HS-5 (cell line): Measurements from ENCODE around the gene GPR176.

ENCODE experiments used
- DNase-seq: peaks from one replicate; pipeline ENCODE4 v3.0.0-alpha.2; 2012; ENCODE audit warnings: low read depth

The GPR176 gene, protein sequence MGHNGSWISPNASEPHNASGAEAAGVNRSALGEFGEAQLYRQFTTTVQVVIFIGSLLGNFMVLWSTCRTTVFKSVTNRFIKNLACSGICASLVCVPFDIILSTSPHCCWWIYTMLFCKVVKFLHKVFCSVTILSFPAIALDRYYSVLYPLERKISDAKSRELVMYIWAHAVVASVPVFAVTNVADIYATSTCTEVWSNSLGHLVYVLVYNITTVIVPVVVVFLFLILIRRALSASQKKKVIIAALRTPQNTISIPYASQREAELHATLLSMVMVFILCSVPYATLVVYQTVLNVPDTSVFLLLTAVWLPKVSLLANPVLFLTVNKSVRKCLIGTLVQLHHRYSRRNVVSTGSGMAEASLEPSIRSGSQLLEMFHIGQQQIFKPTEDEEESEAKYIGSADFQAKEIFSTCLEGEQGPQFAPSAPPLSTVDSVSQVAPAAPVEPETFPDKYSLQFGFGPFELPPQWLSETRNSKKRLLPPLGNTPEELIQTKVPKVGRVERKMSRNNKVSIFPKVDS

DNA sequence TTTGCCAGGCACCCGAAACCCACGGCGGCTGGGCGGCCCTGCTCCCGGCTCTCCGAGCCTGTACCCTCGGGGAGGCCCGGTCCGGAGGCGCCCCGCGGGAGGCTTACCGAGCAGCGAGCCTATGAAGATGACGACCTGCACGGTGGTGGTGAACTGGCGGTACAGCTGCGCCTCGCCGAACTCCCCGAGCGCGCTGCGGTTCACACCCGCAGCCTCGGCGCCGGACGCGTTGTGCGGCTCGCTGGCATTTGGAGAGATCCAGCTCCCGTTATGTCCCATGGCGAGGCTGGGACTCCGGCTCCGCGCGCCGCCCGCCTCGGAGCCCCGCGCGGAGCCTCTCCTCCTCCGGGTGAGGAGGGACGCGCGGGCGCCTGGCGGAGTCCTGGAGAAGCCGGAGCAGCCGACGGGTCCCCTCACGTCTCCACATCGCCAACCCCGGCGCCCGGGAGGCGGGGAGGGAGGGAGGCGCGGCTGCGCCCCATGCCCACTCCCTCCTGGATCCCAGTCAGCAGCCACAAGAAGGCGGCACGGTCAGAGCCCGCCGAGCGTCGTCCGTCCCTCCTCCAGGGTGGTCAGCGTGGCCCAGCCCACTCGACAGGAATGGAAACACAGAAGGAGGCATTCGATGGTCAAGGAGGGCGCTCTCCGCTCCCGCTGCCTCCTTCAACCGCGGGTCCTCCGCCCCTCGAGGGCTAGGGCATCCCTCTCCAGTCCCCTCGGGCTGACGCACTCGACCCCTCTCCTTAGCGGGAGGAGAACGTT, at the start of gene GPR176:
Gene GPR176 (minus strand): TSS at position 519 of the 762 bp plus-strand sequence. CDS start 240 bp downstream, at position 279.
- no peak for DNase-seq

DNA sequence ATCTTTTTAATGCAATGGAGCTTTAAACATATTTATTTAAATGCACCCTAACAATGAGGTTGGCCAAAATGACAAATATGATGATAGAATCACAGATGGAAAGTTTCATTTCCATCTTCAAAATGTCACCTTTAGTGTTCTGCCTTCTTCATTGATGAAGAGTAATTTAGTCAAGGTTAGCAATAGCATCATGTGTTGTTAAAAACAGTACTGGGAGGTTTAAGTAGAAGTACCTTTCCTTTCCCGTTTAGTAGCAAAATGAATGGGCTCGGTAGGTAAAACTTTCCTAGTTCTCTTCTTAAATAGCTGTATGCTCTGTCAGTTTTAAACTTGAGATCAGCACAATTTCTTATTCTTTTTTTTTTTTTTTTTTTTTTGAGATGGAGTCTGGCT, 48.9 kb upstream of the GPR176 start:
- DNase-seq, result no peak

DNA sequence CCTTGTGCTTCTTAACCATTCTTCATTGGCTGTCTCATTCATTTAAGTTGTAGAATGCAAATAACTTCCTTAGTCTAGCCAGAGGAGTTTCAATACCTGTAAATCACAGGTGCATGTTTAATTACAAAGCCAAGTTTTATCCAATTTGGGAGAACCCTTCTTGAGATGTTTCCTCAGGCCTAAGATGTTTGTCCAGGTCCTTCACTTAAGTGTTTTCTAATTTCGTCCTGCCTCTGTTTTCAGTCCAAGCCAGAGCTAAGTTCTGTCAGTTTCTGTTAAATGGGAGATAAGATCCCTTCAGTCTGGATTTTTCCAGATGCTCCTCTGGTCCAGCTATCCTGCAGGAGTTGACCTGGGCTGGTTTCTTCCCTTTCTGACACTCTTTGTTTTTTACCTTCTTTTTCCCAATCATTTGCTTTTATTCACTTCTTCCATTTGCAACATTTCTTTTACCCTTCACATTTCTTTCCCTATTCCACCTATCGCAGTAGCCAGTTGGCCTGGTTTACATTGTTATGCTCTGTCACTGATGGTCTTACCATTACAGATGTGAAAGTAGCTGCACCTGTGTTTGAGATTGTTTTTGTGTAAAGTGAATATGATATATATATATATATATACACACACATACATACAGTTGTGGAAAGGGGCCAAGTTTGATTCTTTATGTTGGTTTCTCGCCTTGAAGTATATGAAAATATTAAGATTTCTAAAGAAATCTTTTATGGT, 48.4 kb upstream of the GPR176 start:
- no peak for DNase-seq

DNA sequence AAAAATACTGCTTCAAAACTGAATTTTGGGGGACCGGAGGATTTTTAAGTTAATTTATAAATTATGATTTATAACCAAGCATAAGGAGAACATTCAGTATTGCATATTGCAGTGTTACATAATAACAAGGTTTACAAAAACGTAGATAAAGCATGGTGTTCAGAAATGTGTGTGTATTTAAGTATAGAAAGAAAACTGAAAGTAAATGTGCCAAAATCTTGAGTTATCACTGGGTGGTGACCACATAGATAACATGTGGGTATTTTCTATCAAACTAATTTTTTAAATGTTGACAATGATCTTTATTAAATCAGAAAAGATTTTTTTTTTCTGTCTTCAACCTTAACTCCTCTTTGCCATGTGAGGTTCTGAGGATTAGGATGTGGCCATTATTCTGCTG, 46.5 kb upstream of the GPR176 start:
- DNase-seq, result no peak

DNA sequence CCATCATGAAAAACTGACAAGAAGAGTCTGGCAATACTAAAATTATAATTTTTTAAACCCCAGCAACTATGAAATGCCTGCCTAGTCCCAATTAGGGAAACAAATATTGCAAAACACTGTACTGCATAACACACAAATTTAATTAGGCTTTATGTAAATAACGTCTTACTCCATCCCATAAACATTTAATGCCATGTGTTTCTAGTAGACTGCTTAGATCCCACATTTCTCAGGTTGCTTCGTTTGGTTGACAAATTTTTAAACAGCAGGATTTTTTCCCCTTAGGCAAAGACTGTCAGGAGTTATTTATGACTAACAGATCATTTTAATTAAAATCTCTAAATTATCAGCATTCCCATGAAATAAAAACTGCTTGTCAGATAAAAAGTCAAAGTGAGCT, 43.7 kb upstream of the GPR176 start:
- no peak for DNase-seq

DNA sequence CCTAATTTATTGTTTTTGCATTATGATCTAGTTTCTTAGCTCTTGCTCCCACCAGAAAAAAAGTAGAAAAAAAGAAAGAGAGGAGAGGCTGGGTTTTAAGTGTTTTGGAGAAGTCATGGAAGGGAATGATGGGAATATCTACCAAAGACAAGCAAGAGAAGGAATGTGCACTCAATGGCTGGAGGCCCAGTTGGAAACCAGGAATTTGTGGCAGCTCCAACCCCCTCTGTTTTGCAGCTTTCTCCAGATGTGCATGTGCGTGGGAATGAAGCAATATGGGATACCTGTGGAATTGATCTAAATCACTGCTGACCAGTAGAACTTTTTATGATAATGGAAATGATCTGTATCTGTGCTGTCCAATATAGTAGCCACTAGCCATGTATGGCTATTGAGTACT, 41.0 kb upstream of the GPR176 start:
- no peak for DNase-seq

DNA sequence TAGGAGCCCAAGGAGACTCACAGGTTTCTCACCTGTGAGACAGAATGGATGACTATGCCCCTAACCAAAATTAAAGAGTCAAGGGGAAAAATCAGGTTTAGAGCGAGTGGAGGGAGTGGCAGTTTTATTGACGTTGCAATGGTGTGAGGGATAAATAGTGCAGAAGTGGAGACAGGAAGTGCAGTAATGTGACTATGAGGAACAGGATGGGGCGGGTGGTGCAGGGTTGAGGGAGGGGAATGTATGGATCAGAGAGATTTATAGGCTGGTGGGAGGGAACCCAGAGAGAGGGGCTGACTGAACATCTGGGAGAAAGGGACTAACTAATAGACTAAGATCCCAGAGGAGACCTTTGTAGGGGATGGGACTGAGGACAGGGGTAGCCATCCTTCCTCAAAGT, 40.3 kb upstream of the GPR176 start:
- no peak for DNase-seq

DNA sequence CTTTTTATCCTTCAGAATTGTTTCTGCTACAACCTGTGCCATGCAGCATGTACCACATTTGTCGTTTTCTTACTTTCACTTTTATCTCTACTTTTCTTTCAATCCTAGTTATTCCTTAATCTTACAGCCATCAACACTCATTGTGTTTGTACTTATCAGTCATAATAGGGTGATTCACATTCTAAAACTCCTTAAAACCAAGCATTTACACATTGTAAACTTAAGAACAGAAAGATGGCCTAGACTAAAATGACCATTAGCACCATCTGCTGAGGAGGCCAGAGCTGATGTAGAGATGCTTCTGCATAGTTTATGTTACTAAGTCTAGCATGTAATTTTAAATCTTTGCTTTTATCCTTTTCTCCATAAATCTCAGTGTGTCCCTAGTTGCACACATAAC, 39.3 kb upstream of the GPR176 start:
- no peak for DNase-seq

DNA sequence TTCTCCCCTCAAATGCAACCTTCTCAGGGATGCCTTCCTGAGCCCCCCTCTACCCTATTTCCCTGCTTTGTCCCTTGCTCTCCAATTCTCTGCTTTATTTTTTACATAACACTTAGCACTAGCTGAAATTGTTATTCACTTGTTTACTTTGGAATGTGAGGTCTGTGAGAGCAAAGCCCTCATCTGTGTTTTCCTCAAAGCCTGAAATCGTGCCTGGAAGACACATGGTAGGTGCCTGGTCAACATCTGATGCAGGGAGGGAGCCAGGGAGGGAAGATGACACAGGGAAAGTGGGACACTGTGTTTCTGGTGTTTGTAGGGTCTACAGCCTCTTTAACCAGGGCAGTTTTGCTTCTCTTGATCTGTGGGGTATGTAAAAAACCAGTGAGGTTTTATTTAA, 37.4 kb upstream of the GPR176 start:
- DNase-seq, result no peak

DNA sequence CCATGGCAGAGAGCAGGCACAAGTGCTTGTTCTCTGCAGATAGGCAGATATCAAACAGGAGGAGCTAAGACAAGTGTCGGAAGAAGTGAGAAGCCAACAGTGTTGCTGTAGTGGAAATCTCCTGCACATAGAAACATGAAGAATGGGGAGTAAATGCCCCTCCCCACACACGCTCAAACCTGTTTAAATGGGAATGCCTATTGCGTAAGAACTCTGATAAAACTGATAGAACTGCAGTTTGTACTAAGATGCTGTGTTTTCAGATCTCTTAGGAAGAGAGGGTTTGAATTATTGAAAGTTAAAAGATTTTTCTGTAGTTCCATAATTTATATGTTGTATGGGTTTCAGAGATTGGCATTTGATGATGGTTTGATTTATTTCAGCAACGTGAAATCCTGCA, 33.5 kb upstream of the GPR176 start:
- no peak for DNase-seq

DNA sequence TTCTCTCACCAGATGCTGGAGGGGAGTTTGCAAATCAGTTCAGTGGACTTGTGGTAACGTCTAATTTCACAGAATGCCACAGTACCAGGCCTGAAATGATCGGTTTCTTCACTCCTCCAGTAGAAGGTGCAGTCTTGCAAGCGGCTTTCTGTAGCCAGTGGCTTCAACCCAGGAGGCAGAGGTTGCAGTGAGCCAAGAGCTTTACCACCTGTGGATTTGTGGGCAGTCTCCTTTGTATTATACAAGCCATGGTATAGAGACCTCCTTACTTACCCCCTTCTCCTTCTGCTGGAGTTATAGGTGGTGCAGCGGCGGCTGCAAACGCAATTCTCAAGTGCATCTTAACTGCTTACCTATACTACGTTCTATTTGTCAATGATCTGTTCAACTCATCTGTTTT, 31.5 kb upstream of the GPR176 start:
- DNase-seq, result no peak

DNA sequence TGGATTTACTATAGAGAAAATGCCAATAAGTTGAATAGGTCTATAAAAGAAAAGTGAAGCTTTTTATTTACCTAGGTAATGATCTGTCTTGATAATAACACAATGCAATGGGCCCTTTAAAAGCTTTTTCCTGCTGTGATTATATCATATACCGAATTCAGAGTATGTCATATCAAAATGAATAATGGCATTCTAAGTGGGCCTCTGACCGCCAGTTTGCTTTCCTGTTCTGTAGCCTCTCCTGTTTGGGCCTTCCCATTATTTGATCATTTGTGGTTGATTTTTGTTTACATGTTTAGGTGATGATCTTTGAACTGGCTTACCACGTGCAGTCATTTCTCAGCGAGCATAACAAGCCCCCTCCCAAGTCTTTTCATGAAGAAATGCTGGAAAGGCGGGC, 28.8 kb upstream of the GPR176 start:
- no peak for DNase-seq

DNA sequence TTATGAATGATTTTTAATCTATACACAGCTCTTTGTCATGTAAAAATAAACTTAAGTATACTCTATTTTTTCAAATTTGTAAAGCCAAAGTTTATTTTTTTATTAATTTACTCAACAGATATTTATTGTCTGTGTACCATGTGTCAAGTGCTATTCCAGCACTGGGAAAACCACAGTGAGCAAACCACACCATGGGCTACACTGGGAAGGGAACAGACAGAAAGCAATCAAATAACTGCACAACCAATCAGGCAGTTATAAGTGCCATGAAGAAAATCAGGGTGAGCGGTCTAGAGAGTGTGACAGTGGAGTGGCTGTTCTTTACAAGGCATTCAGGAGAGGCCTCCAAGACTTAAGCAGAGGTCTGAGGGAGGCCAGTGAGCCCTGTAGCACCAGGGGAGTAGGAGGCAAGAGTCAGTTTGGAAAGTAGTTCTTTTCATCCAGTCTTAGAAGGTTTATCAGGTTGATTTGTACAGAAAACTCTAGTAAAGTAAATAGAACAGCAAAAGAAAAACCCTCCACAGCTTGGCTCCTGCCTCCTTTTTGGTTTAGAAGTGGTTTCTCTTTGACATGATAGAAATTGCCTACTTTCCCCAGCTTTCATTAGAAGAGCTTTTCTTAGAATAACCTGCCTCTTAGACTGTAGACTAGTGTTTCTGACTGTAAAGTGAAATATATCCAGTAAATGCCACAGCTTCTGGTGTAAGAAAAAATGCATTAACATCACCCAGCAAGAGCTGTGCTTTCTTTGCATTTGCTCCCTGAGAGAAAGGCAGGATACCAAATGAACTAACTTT, 27.5 kb upstream of the GPR176 start:
- DNase-seq, result no peak

DNA sequence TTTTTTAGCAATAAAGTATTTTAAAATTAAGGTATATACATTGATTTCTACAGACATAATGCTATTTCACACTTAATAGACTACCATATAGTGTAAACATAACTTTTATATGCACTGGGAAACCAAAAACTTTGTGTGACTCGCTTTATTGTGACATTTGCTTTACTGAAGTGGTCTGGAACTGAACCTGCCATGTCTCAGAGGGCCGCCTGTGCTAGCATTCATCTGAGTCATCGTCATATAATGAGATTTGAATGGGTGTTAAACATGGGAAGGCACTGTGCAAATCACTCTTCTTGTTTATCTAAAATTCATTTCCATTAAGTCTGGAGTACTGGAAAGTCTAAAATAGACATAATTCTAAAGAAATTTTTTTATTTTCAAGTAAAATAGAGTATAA, 26.8 kb upstream of the GPR176 start:
- no peak for DNase-seq

DNA sequence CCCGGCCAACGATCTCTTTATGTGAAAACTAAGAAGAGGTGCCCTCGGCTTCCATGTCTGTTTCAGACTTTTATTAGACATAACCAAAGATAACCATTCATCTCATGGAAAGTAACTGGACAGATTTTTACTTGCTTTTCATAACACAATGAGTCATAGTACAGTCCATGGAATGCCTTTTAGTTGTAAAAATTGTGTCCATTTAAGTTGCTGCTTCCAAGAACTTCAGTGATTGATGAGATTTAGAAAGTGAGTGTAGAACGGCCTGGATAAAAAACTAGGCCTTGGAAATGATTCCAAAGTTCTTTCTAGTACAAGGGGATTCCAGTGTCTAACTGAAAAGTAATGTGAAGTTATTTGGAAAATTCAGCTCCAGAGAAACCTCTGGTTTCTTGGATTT, 24.7 kb upstream of the GPR176 start:
- no peak for DNase-seq

DNA sequence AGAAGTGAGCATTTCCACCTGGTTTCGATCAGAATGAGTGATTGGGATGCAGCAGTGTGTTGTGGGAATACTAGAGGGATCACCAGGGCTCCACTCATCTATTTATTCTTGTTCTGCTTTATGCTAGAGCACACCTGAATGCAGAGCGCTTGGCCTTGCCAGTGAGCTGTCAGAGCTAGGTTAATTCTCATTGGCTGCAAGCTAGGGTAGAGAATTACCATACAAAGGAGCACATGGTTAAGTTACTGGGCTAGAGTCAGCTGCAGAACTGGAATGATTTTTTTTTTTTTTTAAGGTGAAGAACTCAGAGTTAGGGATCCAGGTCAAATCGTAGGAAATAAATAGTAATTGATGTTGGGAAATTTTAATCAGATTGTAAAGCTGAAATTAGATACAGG, 22.7 kb upstream of the GPR176 start:
- DNase-seq, result no peak

DNA sequence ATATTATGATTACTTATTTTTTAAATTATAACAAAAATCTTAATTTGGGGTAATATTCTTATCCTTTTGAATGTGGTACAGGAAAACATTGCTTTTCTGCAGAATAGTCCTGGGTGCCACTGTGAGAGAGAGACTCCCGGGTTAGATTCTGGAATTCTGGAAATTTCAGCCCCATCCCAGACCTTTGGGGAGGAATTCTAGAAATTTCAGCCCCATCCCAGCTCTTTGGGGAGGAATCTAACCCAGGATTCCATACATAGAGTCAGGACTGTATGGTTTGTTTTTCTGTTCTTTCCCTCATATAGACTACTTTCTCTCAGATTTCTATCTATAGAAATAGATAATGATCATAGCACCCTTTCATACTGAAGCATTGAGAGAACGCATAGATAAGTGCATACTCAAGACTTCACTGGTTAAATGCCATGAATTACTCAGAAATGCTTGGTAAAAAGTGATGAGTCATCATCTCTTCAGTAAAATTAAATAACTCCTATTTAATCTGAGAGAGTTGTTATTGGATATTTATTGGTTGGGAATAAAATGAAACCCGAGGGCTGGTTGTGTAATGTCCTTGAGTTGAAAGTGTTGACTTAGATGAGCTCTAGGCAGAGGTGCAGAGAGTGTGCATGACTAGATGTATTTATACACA, 22.2 kb upstream of the GPR176 start:
- no peak for DNase-seq

DNA sequence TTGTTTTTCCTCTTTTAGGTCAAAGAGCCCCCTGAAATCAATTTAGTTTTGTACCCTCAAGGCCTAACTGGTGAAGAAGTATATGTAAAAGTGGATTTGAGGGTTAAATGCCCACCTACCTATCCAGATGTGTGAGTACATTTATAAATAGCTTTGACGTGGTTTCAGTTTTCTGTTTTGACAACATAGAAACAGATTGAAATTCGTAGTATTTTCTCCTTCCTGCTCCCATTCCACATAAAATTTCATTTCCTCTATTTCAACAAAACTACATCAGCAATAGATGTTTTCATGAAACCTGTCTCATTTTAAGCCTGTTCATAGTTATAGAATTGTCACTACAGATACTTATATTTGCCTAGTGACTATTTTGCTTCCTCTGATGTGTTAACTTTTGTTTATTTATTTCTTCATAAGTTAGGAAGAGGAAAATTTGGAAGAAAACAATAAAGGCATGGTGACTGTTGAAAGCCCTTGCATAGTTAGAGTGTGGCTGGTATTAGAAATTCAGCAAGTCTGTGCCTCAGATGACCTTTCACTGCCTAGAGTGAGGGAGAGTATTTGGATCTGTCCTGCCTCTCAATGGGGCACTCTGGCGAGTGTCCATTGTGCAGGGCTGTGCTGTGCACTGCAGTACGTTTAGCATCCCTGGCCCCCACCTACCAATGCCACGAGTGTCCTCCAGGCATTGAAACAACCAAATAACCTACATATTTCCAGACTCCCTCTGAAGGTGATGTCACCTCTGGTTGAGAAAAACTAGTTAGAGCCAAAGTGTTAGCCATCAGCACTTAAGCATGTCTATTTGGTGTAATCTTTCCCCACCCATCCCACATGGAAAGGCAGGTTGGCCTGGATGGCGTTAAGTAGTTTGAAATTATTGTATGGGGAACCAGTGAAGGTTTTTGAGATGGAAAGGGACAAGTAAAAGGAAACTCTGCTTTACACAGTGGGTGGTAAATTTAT, 19.7 kb upstream of the GPR176 start:
- DNase-seq, result no peak

DNA sequence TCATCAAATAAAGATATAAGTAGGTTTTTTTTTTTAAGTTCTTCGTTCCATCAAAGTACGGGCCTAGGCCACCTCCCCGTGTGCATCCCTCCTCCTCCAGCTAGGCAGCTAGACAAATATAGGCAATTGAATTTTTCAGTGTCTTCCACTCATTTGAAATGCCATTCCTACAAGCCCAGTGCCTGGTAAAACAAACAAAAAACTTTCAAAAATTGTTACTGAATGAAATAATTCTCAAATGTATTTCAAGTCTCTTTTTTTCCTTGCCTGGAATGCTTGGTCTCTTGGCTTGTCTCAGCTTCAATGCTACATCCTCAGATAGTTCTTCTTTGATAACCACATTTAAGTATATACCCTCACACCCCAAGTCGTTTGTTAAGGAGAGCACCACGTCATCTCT, 17.6 kb upstream of the GPR176 start:
- DNase-seq, result no peak

DNA sequence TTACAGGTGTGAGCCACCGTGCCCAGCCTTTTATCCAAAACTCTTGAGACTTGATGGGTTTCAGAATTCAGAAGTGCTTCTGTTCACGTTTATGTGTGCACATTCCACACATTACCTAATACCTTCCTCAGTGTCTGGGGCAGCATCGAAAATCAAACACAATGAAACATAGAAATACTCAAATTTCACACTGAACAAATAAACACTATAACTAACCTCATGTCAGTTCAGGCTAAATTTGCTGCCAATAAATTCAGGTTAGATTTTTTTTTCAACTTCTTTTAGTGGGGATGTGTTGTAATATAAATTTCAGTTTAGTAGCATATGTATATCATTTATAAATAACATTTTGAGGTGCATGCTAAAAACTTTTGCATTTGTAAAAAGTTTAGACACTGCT, 16.6 kb upstream of the GPR176 start:
- no peak for DNase-seq
